Vagina (tissue), 2 donors: ENCODE data around the gene ARSI.

Source experiments
- POLR2A ChIP-seq, 2 donors: fragments of 450-650 bp; IDR thresholded peaks; one replicate each; pipeline ENCODE4 v1.6.1; 2017; ENCODE audit warnings: antibody characterized with exemption in 2 of 2, mild to moderate bottlenecking in 2 of 2, moderate library complexity in 2 of 2
- TF ChIP-seq, protein P1 (sequence below), 3 experiments: fragments of 450-650 bp in 2 of 3; fragments of 200-600 bp in 1 of 3; sonication (generic) in 1 of 3; IDR thresholded peaks; one replicate each; pipeline ENCODE4 v1.5.1; 2017 to 2019; ENCODE audit warnings: antibody characterized with exemption in 3 of 3, mild to moderate bottlenecking in 2 of 3, moderate library complexity in 2 of 3

GRCh38 chr5:150321784-150322183 is 19.1 kb upstream of the ARSI start:
- TF ChIP-seq, protein P1, sequence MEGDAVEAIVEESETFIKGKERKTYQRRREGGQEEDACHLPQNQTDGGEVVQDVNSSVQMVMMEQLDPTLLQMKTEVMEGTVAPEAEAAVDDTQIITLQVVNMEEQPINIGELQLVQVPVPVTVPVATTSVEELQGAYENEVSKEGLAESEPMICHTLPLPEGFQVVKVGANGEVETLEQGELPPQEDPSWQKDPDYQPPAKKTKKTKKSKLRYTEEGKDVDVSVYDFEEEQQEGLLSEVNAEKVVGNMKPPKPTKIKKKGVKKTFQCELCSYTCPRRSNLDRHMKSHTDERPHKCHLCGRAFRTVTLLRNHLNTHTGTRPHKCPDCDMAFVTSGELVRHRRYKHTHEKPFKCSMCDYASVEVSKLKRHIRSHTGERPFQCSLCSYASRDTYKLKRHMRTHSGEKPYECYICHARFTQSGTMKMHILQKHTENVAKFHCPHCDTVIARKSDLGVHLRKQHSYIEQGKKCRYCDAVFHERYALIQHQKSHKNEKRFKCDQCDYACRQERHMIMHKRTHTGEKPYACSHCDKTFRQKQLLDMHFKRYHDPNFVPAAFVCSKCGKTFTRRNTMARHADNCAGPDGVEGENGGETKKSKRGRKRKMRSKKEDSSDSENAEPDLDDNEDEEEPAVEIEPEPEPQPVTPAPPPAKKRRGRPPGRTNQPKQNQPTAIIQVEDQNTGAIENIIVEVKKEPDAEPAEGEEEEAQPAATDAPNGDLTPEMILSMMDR (IDR thresholded peaks at IDR 0.05) = no peak
- no peak for TF ChIP-seq POLR2A (IDR thresholded peaks at IDR 0.05)
